Activated naive CD8-positive, alpha-beta T cell (primary cell): ENCODE data around the gene DMTF1.
"Not testable (repeated sequence)": the region's sequence is repeated elsewhere in the genome, so short reads cannot be mapped to it uniquely, and the experiment has no call there.

Source experiments
- H3K27ac Mint-ChIP-seq: one replicate; pipeline ENCODE4 v1.8.0; 2021; ENCODE audit warnings: mixed read lengths
- H3K27me3 Mint-ChIP-seq: one replicate; pipeline ENCODE4 v1.8.0; 2021; ENCODE audit warnings: mixed read lengths
- H3K36me3 Mint-ChIP-seq: one replicate; pipeline ENCODE4 v1.8.0; 2021; ENCODE audit warnings: mixed read lengths
- H3K4me1 Mint-ChIP-seq: one replicate; pipeline ENCODE4 v1.8.0; 2021; ENCODE audit warnings: low read depth, mixed read lengths
- H3K4me3 Mint-ChIP-seq: one replicate; pipeline ENCODE4 v1.8.0; 2021; ENCODE audit warnings: mild to moderate bottlenecking, mixed read lengths
- H3K9me3 Mint-ChIP-seq: one replicate; pipeline ENCODE4 v1.8.0; 2021; ENCODE audit warnings: low read depth, mixed read lengths

Gene DMTF1

GRCh38 chr7:87199700-87200450 is 47.6 kb downstream of the DMTF1 start:
- peaks cover 39% of the 10 kb centered on the region for H3K36me3 Mint-ChIP-seq
- no peaks in the 10 kb centered on the region for H3K27me3 Mint-ChIP-seq
- H3K27ac Mint-ChIP-seq = peak overlapping the region; percentile 81
- H3K4me1 Mint-ChIP-seq = peaks cover 69% of the 10 kb centered on the region
- peaks cover 10% of the 10 kb centered on the region for H3K9me3 Mint-ChIP-seq
- H3K4me3 Mint-ChIP-seq = peak overlapping the region; percentile 2

- peaks cover 13% of the 10 kb centered on the region for H3K9me3 Mint-ChIP-seq
- peak overlapping the region; percentile 81 for H3K27ac Mint-ChIP-seq
- peak overlapping the region; percentile 18 for H3K4me3 Mint-ChIP-seq
- H3K36me3 Mint-ChIP-seq = peaks cover 47% of the 10 kb centered on the region
- H3K27me3 Mint-ChIP-seq = no peaks in the 10 kb centered on the region
- peaks cover 71% of the 10 kb centered on the region for H3K4me1 Mint-ChIP-seq
These were observed 50.0 kb downstream of the DMTF1 start for GRCh38 chr7:87202208-87202607.

GRCh38 chr7:87202705-87203104 is 50.5 kb downstream of the DMTF1 start:
- H3K36me3 Mint-ChIP-seq = peaks cover 48% of the 10 kb centered on the region
- peaks cover 73% of the 10 kb centered on the region for H3K4me1 Mint-ChIP-seq
- peaks cover 13% of the 10 kb centered on the region for H3K9me3 Mint-ChIP-seq
- no peaks in the 10 kb centered on the region for H3K27me3 Mint-ChIP-seq
- no peak overlapping the region for H3K4me3 Mint-ChIP-seq
- peak overlapping the region; percentile 81 for H3K27ac Mint-ChIP-seq

- Mint-ChIP-seq H3K4me1 (peaks cover 74% of the 10 kb centered on the region), H3K27ac (peak overlapping the region; percentile 89), H3K36me3 (peaks cover 51% of the 10 kb centered on the region), H3K9me3 (peaks cover 13% of the 10 kb centered on the region), H3K4me3 (peak overlapping the region; percentile 56)
- not testable (repeated sequence) for H3K27me3 Mint-ChIP-seq
These were observed 51.7 kb downstream of the DMTF1 start for GRCh38 chr7:87203929-87204328.

GRCh38 chr7:87204933-87205332 is 52.7 kb downstream of the DMTF1 start:
- H3K27ac Mint-ChIP-seq = peak overlapping the region; percentile 38
- no peak overlapping the region for H3K4me3 Mint-ChIP-seq
- no peaks in the 10 kb centered on the region for H3K27me3 Mint-ChIP-seq
- peaks cover 13% of the 10 kb centered on the region for H3K9me3 Mint-ChIP-seq
- peaks cover 72% of the 10 kb centered on the region for H3K4me1 Mint-ChIP-seq
- H3K36me3 Mint-ChIP-seq = peaks cover 49% of the 10 kb centered on the region

DNA sequence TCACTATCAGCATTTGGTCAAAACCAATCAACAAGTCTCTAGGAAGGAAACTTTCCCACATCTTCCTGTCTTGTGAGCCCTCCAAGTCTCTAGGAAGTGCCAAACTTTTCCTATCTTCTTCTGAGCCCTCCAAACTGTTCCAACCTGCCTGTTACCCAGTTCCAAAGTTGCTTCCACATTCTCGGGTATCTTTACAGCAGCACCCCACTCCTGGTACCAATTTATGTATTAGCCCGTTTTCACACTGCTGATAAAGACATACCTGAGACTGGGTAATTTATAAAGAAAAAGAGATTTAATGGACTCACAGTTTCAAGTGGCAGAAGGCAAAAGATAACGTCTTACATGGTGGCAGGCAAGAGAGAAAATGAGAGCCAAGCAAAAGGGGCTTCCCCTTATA is 53.4 kb downstream of the DMTF1 start:
- H3K9me3 Mint-ChIP-seq = peaks cover 13% of the 10 kb centered on the region
- H3K36me3 Mint-ChIP-seq = peaks cover 50% of the 10 kb centered on the region
- H3K27me3 Mint-ChIP-seq, H3K4me3 Mint-ChIP-seq: not testable (repeated sequence)
- H3K4me1 Mint-ChIP-seq = peaks cover 72% of the 10 kb centered on the region
- H3K27ac Mint-ChIP-seq = peak overlapping the region; percentile 71

DNA sequence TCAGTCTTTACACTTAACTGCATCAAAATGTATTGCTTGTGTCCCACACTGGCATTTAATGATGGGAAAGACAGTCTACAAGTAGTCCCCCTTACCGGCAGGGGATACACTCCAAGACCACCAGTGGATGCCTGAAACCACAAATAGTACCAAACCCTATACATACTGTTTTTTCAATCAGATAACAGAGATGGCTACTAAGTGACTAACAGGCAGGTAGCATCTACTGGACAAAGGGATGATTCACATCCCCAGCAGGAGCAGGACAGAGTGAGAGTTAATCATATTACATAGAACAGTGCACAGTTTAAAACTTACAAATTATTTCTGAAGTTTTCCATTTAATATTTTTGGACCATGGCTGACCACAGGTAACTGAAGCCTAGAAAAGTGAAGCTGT is 54.1 kb downstream of the DMTF1 start:
- no peak overlapping the region for H3K4me3 Mint-ChIP-seq
- H3K27ac Mint-ChIP-seq = peak overlapping the region; percentile 71
- no peaks in the 10 kb centered on the region for H3K27me3 Mint-ChIP-seq
- peaks cover 72% of the 10 kb centered on the region for H3K4me1 Mint-ChIP-seq
- H3K36me3 Mint-ChIP-seq = peaks cover 50% of the 10 kb centered on the region
- H3K9me3 Mint-ChIP-seq = peaks cover 13% of the 10 kb centered on the region

DNA sequence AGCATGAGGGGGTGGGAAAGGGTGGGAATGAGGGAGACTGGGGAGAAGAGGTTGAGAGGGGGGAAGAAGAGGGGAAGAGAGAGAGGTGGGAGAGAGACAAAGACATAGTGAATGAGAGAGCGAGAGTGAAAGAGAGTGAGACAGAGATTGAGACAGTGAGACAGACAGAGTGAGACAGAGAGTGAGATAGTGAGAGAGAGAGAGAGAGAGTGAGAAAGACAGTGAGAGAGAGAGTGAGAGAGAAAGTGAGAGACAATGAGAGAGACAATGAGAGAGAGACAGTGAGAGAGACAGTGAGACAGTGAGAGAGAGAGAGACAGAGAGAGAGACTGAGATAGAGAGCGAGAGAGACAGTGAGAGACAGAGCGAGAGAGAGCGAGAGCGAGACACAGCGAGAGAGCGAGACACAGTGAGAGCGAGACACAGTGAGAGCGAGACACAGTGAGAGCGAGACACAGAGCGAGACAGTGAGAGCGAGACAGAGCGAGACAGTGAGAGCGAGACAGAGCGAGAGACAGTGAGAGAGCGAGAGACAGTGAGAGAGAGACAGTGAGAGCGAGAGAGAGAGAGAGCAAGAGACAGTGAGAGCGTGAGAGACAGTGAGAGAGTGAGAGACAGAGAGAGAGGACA is 57.2 kb downstream of the DMTF1 start:
- H3K9me3 Mint-ChIP-seq = peaks cover 3% of the 10 kb centered on the region
- H3K27ac Mint-ChIP-seq = peak overlapping the region; percentile 88
- peak overlapping the region; percentile 73 for H3K4me3 Mint-ChIP-seq
- peaks cover 76% of the 10 kb centered on the region for H3K4me1 Mint-ChIP-seq
- H3K36me3 Mint-ChIP-seq = peaks cover 36% of the 10 kb centered on the region
- H3K27me3 Mint-ChIP-seq = no peaks in the 10 kb centered on the region

DNA sequence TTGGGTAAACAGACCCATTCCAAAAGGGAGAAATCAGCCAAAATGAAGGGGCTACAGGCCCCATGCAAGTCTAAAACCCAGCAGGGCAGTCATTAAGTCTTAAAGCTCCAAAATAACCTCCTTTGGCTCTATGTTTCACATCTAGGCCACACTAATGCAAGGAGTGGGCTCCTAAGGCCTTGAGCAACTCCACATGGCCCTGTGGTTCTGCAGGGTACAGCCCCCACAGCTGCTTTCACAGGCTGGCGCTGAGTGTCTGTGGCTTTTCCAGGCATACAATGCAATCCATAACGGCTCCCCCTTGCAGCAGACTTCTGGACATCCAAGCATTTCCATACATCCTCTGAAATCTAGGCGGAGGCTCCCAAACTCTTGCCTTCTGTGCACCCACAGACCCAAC is 58.3 kb downstream of the DMTF1 start:
- H3K4me3 Mint-ChIP-seq = peak overlapping the region; percentile 24
- peaks cover 34% of the 10 kb centered on the region for H3K36me3 Mint-ChIP-seq
- peaks cover 3% of the 10 kb centered on the region for H3K9me3 Mint-ChIP-seq
- no peaks in the 10 kb centered on the region for H3K27me3 Mint-ChIP-seq
- peak overlapping the region; percentile 97 for H3K27ac Mint-ChIP-seq
- peaks cover 84% of the 10 kb centered on the region for H3K4me1 Mint-ChIP-seq

DNA sequence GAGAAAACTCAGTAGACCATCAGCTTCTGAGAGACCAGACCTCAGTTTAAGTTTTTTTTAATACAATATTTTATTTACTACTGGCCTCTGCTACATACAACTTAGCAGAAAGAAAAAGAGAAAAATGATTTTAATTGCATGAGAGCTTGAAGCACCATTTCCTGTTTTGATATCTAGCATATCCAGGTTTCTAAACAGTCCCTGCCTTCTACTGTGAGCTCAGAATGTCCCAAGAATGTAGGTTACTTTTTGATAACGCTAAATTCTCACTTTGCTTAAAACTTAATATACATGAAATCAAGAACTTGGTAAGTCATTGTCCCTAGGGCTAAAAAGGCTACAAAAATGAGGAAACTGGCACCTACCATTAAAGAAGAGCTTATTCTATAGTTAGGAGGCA is 60.2 kb downstream of the DMTF1 start:
- Mint-ChIP-seq H3K4me3 (peak overlapping the region; percentile 84), H3K9me3 (no peaks in the 10 kb centered on the region), H3K27ac (peak overlapping the region; percentile 97), H3K27me3 (no peaks in the 10 kb centered on the region), H3K4me1 (peaks cover 93% of the 10 kb centered on the region), H3K36me3 (peaks cover 25% of the 10 kb centered on the region)

DNA sequence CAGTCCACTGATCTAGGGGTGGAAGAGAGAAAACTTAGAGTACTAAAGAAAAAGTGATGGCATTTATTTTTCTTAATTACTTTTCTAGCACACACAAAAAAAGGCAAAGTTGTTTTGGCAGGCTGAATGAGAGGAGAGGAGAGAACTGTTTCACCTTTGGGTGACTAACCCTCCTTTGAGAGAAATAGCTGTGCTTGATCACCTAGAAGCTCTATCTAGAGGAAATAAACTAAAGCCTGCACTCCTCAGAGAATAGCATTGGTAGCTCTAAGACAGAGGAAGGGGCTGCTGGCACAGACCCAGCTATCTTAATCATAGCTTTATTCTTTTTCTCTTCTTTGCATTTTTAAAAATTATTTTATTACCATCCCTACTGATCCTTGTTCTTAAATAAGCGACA is 61.0 kb downstream of the DMTF1 start:
- Mint-ChIP-seq H3K27ac (peak overlapping the region; percentile 97), H3K4me3 (peak overlapping the region; percentile 84), H3K27me3 (no peaks in the 10 kb centered on the region), H3K9me3 (no peaks in the 10 kb centered on the region), H3K4me1 (peaks cover 91% of the 10 kb centered on the region), H3K36me3 (peaks cover 18% of the 10 kb centered on the region)

DNA sequence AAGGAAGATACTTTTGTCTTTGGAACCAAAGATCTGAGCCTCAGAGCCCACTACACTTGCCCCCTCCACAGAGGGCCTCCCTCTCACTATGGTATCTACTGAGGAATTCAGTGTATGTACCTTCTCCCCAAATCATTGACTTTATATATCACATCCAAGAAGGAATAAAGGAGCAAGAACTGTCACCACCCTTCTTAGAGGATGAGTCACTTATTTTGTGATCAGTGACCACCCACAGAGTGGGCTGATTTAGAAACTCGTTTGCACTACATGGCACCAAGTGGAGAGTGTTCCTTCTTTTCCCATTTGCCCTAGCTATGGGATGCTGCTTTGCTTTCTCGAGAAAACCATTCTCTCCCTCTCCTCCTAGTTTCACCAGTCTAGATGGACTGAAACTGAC is 61.6 kb downstream of the DMTF1 start:
- Mint-ChIP-seq H3K27ac (peak overlapping the region; percentile 97), H3K9me3 (no peaks in the 10 kb centered on the region), H3K36me3 (peaks cover 16% of the 10 kb centered on the region), H3K4me3 (peak overlapping the region; percentile 84), H3K27me3 (no peaks in the 10 kb centered on the region), H3K4me1 (peaks cover 90% of the 10 kb centered on the region)

- Mint-ChIP-seq H3K27ac (peak overlapping the region; percentile 97), H3K36me3 (peaks cover 10% of the 10 kb centered on the region), H3K4me3 (no peak overlapping the region), H3K27me3 (no peaks in the 10 kb centered on the region), H3K4me1 (peaks cover 80% of the 10 kb centered on the region), H3K9me3 (no peaks in the 10 kb centered on the region)
These were observed 62.8 kb downstream of the DMTF1 start for GRCh38 chr7:87215046-87215445.

DNA sequence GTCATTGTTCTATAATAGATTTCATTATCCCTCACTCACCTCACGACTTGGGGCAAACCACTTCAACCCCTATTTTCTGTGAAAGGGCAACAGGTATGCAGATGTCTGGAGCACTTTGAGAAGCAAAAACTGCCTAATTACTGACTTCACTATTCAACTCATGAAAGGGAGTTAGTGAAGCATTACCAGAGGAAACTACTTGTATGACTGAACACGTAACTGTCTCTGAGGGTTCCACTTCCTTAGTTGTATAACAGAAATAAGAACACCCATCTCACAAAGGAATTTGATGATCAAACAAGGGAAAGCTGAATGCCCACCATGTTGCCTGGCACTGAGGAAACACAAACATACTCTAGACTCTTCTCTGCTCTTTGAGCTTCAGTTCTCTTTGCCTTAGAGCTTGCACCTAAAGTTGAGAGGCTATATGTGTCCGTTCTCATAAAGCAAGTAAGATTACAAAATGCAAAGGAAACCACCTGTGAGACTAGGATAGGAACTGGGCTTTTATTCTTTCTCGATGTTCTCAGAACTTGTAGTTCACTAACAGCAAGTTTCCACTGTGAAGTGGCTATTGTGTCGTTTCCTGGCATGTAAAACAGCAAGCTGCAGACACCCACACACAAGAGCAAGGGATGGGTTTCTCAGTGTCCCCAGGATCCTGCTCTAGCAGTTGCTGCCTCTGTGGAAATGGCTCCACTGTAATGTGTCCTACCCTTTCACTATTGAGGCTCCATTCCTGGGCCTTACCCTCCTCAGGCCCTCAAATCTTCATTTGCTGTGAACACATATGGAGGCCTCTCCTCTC is 64.7 kb downstream of the DMTF1 start:
- Mint-ChIP-seq H3K4me3 (peak overlapping the region; percentile 97), H3K27ac (peak overlapping the region; percentile 98), H3K9me3 (no peaks in the 10 kb centered on the region), H3K27me3 (no peaks in the 10 kb centered on the region), H3K4me1 (peaks cover 72% of the 10 kb centered on the region), H3K36me3 (peaks cover 8% of the 10 kb centered on the region)
